ENCODE data around the gene ZNF841. TPM values are rescaled to one million over a fixed set of nuclear protein-coding genes. Genes with fewer than 3 reads are reported as not detected.
A peak's percentile ranks its signal among the peaks of the same experiment; 100 is the strongest.

The ZNF841 gene
- total and polyA plus RNA-seq, 2 of the 13 experiments (the other 11 are each of a cell fraction or from before 2014, with no cell fraction given) = 6.2 to 14.2 TPM

- peak within 1 kb of the TSS; percentile 97 for H3K27ac ChIP-seq (ENCODE audit: extremely low read length, insufficient read depth, low read length)
- H4K20me1 ChIP-seq (ENCODE audit: insufficient read depth, low read length) = no peaks in the 10 kb centered on the region; the same call in 1 of the 2 replicates
- under 1% methylated on average over 25 of the region's 53 CpGs for WGBS (ENCODE audit: low lambda C conversion rate)
- DNase-seq (ENCODE audit: low spot score) = peak; percentile 71
- H3K27me3 ChIP-seq (ENCODE audit: control insufficient read depth in 1 of 2, insufficient read depth in 2 of 2, low read length in 2 of 2) = no peaks in the 10 kb centered on the region; a peak in 2 of 5 replicates
- intact Hi-C loops (cut with micrococcal nuclease; ENCODE audit: unreplicated experiment) (no loop called here), in situ Hi-C loops (cut with HindIII; ENCODE audit: extremely low pct_ligation_motif_present, low pct_unique_long_range_greater_than_20kb) (no loop called here)
- H2AFZ ChIP-seq (ENCODE audit: low read length) = peak within 1 kb of the TSS; percentile 42
- peaks cover 49% of the 10 kb centered on the region for H3K4me1 ChIP-seq (ENCODE audit: insufficient read depth, low read length)
- H3K4me3 ChIP-seq (replicated peaks in 1 of 3; ENCODE audit: insufficient read depth in 1 of 3, low read depth in 2 of 3, low read length in 3 of 3) = peak within 1 kb of the TSS; percentile 89 to 100 (median 95)
- H3K9ac ChIP-seq (ENCODE audit: insufficient read depth, low read depth, low read length) = peak within 1 kb of the TSS; percentile 97
- peak within 1 kb of the TSS; percentile 84 for H3K4me2 ChIP-seq (ENCODE audit: low read depth, low read length)
- ATAC-seq = peak; percentile 93
- no peak for FAIRE-seq
- H3K9me3 ChIP-seq (ENCODE audit: low read length) = peaks cover 19% of the 10 kb centered on the region
- H3K36me3 ChIP-seq (replicated peaks in 1 of 2; ENCODE audit: control insufficient read depth in 1 of 2, insufficient read depth in 2 of 2, low read length in 2 of 2) = peaks cover 7 to 21% of the 10 kb centered on the region in 2 experiments; a peak in 4 of 5 replicates
- BruUV-seq (replicated peaks) = no TSS peak
- ChIA-PET POLR2A (interaction anchor here (0.7 to 1.3 kb wide), 6 partner anchors 8 to 161 kb away, joined by 3 to 10 read pairs (median 4); partner anchors contain the start of genes PPP2R1A and ZNF432), CTCF (ENCODE audit: low intra/inter-chr PET ratio, low total read pairs) (no interaction called here)
- H3K79me2 ChIP-seq (ENCODE audit: insufficient read depth, low read length) = peaks cover 43% of the 10 kb centered on the region
- TF ChIP-seq ZNF331 (CRISPR knock-in tag; IDR thresholded peaks at IDR 0.05) (peak; percentile 58), REPIN1 (CRISPR knock-in tag; IDR thresholded peaks at IDR 0.05; ENCODE audit: borderline replicate concordance, low read depth) (peak; percentile 95), ZBTB7A (CRISPR knock-in tag; IDR thresholded peaks at IDR 0.05) (peak; percentile 68), STAG1 (CRISPR knock-in tag; IDR thresholded peaks at IDR 0.05) (0 out of 2 replicates have a peak, but pooled peaks have one; percentile 4), ATF7 (IDR thresholded peaks at IDR 0.05) (no peak), ATF7 (CRISPR knock-in tag; IDR thresholded peaks at IDR 0.05) (peak; percentile 57; the same call in 1 of the 2 replicates), RARA (CRISPR knock-in tag; IDR thresholded peaks at IDR 0.05) (0 out of 2 replicates have a peak, but pooled peaks have one; percentile 13), RBFOX2 (IDR thresholded peaks at IDR 0.05; ENCODE audit: low read depth, low read length) (peak; percentile 92), ZC3H13 (CRISPR knock-in tag; IDR thresholded peaks at IDR 0.05) (peak; percentile 60; the same call in 1 of the 2 replicates), ZBTB14 (CRISPR knock-in tag; IDR thresholded peaks at IDR 0.05) (no peak), MED13 (CRISPR knock-in tag; IDR thresholded peaks at IDR 0.05) (no peak), TSC22D2 (CRISPR knock-in tag; IDR thresholded peaks at IDR 0.05; ENCODE audit: borderline replicate concordance) (peak; percentile 77; the same call in 1 of the 2 replicates), ZBTB7B (CRISPR knock-in tag; IDR thresholded peaks at IDR 0.05) (no peak), HOXA3 (CRISPR knock-in tag; IDR thresholded peaks at IDR 0.05) (peak; percentile 99), ETV5 (CRISPR knock-in tag; IDR thresholded peaks at IDR 0.05; ENCODE audit: borderline replicate concordance) (no peak), SRF (IDR thresholded peaks at IDR 0.05; ENCODE audit: low read depth, low read length) (peak; percentile 64), SALL2 (CRISPR knock-in tag; IDR thresholded peaks at IDR 0.05) (peak; percentile 57; the same call in 1 of the 2 replicates), MXI1 (IDR thresholded peaks at IDR 0.05; ENCODE audit: borderline replicate concordance, low read depth, low read length) (peak; percentile 87; the same call in 2 of the 3 replicates), KMT2B (CRISPR knock-in tag; IDR thresholded peaks at IDR 0.05) (peak; percentile 97), BRF2 (CRISPR knock-in tag; IDR thresholded peaks at IDR 0.05) (0 out of 2 replicates have a peak, but pooled peaks have one; percentile 30)
- TF ChIP-seq, protein P1, sequence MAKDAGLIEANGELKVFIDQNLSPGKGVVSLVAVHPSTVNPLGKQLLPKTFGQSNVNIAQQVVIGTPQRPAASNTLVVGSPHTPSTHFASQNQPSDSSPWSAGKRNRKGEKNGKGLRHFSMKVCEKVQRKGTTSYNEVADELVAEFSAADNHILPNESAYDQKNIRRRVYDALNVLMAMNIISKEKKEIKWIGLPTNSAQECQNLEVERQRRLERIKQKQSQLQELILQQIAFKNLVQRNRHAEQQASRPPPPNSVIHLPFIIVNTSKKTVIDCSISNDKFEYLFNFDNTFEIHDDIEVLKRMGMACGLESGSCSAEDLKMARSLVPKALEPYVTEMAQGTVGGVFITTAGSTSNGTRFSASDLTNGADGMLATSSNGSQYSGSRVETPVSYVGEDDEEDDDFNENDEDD (CRISPR knock-in tag; IDR thresholded peaks at IDR 0.05; ENCODE audit: borderline replicate concordance) = no peak; the same call in 1 of the 2 replicates
- TF ChIP-seq, protein P2, sequence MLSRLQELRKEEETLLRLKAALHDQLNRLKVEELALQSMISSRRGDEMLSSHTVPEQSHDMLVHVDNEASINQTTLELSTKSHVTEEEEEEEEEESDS (CRISPR knock-in tag; IDR thresholded peaks at IDR 0.05; ENCODE audit: borderline replicate concordance) = peak; percentile 57; the same call in 1 of the 2 replicates
These were observed 67.4 kb downstream of the ZNF841 start, which contains the start of gene ZNF614 for GRCh38 chr19:52028027-52028779. Gene ZNF614, minus strand, starts transcription at chr19:52028379. Its CDS starts 2,634 bp downstream, at chr19:52025745.

Measured in HepG2 (cell line).